Inflammatory macrophage treated with lipopolysaccharide for 1 hour (primary cell): ENCODE results near the gene GRIK2.
"Not testable (repeated sequence)": the region's sequence is repeated elsewhere in the genome, so short reads cannot be mapped to it uniquely, and the experiment has no call there.

ENCODE experiments used
- DNase-seq, 2 donors: peaks; one replicate each; pipeline ENCODE4 v3.0.0-alpha.2; 2020 to 2022

The GRIK2 gene

DNA sequence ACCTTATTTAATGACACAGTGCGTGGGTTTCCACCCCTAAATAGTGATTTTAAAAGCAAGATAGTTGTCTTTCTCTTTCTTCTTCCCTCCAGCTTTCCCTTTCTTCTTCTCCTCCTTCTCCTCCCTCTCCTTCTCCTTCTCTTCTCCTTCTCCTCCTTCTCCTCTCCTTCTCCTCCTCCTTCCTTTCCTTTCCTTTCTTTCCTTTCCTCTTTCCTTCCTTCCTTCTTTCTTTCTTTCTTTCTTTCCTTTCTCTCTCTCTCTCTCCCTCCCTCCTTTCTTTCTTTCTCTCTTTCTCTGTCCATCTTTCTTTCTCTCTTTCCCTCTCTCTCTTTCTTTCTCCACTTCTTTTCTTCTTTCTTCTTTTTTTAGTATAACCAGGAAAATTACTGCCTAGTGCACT lies 670.6 kb downstream of the GRIK2 start:
- DNase-seq = no peak

DNA sequence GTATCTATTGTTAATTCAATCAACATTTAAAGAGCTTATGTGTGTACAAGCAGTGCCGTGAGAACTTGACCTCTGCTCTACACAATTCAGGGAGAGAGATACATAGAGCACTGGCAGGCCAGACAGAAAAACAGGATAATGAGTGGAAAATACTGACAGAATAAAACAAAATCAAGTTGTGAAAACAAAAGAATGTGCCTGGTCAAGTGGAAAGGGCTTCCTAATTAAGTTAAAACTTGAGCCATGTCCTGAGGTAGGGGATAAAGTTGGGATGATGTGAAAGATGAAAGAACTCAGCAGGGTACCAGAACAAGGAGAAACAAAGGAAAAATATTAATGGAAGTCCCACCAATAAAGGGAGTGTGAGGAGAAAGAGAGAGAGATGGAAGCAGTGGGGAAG lies 672.8 kb downstream of the GRIK2 start:
- DNase-seq = no peak

- DNase-seq = no peak
Observed at GRCh38 chr6:102068349-102068929, 674.9 kb downstream of the GRIK2 start.

- DNase-seq = no peak
Observed at GRCh38 chr6:102075539-102075938, 682.0 kb downstream of the GRIK2 start.

- no peak for DNase-seq
Observed at GRCh38 chr6:102085257-102085656, 691.7 kb downstream of the GRIK2 start.

- not testable (repeated sequence) for DNase-seq
Observed at GRCh38 chr6:102088160-102088559, 694.7 kb downstream of the GRIK2 start.

DNA sequence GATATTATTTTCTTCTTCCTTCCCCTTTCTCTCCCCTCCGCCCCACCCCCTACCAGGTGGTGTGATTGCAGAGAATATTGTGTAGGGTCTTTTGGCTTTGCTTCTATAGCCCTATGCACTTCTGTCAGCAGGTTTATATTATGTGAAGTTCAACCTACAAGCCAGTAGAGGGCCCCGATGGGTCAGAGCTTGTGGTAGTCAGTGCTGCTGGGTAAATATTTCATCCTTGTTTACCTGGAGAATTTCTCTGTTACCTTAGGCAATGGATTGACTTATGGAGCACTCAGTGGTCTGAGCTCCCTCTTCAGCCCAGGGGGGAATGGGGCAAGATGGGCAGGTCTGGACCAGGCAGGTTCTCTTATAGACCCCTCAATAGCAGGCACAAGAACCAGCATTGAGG lies 720.9 kb downstream of the GRIK2 start:
- DNase-seq = no peak

DNA sequence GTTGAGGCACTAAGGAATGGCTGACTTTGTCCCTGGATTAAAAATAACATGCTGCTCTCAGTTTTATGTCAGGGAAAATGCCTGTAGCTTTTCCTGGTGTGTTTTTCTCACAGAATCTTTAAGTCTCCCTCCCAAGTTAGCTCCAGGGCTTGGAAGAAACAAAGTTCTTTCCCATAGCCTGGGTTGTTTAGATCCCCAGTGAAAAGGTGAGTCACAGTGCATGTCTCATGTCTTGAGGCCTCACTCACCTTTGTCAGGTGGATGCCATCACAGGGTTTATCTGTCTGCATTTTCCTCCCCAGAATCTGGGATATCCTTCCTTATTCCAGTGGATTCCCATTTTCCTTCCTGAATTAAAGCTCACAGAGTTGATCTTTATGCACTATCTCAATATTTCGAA lies 722.4 kb downstream of the GRIK2 start:
- no peak for DNase-seq

DNA sequence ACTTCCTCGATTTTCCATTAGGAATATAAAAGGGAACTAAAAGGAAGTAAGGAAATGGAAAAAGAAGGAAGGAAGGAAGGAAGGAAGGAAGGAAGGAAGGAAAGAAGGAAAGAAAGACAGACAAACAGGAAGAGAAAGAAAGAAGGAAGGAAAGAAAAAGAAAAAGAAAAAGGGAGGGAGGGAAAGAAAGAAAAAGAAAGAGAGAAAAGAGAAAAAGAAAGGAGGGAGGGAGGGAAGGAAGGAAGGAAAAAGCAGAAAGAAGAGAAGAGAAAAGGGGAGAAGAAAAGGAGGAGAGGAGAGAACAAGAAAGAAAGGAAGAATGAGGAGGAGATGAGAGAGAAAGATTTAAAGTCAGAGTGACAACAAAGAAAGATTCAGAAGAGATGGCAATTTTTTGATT lies 724.5 kb downstream of the GRIK2 start:
- DNase-seq = no peak
